Kidney (tissue), 14 donors: ENCODE data around the gene PTPN7. TPM values are rescaled to one million over a fixed set of nuclear protein-coding genes. Genes with fewer than 3 reads are reported as not detected.

ENCODE experiments used
- DNase-seq, 5 donors: peaks; one replicate each; pipeline ENCODE4 v3.0.0-alpha.2; 2013 to 2020
- FAIRE-seq: peaks from 2 replicates; lab custom pipeline; 2012; peaks lifted over from hg19 to GRCh38; lab: Jason Lieb, UNC
- H3K27ac ChIP-seq, 2 donors: one replicate each; pipeline ENCODE4 v1.7.0; 2013; ENCODE audit warnings: low read depth in 2 of 2, low read length in 2 of 2, inconsistent platforms in 1 of 2
- H3K27me3 ChIP-seq: one replicate; pipeline ENCODE4 v1.7.1; 2013; ENCODE audit warnings: low read length, inconsistent platforms; ENCODE audit not compliant: control insufficient read depth, insufficient read depth
- H3K36me3 ChIP-seq, 3 donors: one replicate each; pipeline versions ENCODE4 v1.7.0 to v1.7.1; 2013; ENCODE audit warnings: low read length in 3 of 3, control low read depth in 1 of 3, inconsistent platforms in 1 of 3; ENCODE audit not compliant: insufficient read depth in 3 of 3, control insufficient read depth in 2 of 3
- H3K4me1 ChIP-seq, 3 donors: one replicate each; pipeline versions ENCODE4 v1.7.0 to v1.7.1; 2013; ENCODE audit warnings: low read length in 3 of 3, inconsistent platforms in 1 of 3, low read depth in 1 of 3; ENCODE audit not compliant: control insufficient read depth in 2 of 3, insufficient read depth in 2 of 3
- H3K4me3 ChIP-seq, 3 donors: one replicate each; pipeline versions ENCODE4 v1.7.0 to v1.8.1; 2013; ENCODE audit warnings: low read length in 3 of 3, control low read depth in 1 of 3, inconsistent platforms in 1 of 3
- H3K9ac ChIP-seq, 3 donors: one replicate each; pipeline versions ENCODE4 v1.7.0 to v1.7.1; 2013; ENCODE audit warnings: low read length in 3 of 3, control low read depth in 1 of 3, inconsistent platforms in 1 of 3
- H3K9me3 ChIP-seq, 3 donors: one replicate each; pipeline versions ENCODE4 v1.7.0 to v1.7.1; 2013; ENCODE audit warnings: low read length in 3 of 3, control low read depth in 1 of 3, inconsistent platforms in 1 of 3; ENCODE audit not compliant: control insufficient read depth in 2 of 3, insufficient read depth in 1 of 3
- intact Hi-C: fragments of 100-400 bp; cut with DNase I; formaldehyde crosslinking; loops from one replicate; pipeline ENCODE4 v1.11.1; 2022
- polyA plus RNA-seq: library from polyadenylated mRNA; stranded (reverse); fragments of 350-450 nt; fragmentation: Illumina TruSeq; extraction: RNeasy Lipid Tissue Mini Kit (QIAGEN cat#74804); gene quantifications from one replicate; pipeline ENCODE4 v1.2.3, GENCODE V29; 2014; ENCODE audit warnings: low read depth, low replicate concordance; ENCODE audit not compliant: insufficient read depth
- total RNA-seq: library from RNA; stranded (reverse); fragmentation: NEBNext Ultra II Directional; extraction: Animal tissue kit (Norgen Biotek cat#: 25700); gene quantifications from one replicate; pipeline ENCODE4 v1.2.1, GENCODE V29; 2021
- TF ChIP-seq, protein P1 (sequence below): IDR thresholded peaks from 3 replicates; pipeline ENCODE4 v1.5.1; 2012; ENCODE audit warnings: mild to moderate bottlenecking, moderate library complexity, borderline replicate concordance; ENCODE audit not compliant: insufficient read depth; ENCODE audit errors: extremely low read depth
- donor health status: control.
- donor health status: control.
- donor health status: control.
- donor health status: control.
- donor health status: control.
- donor health status: DM: yes; HTN: yes; CAD: no.
- donor health status: Normal renal cell carcinoma (clear cell type).

Gene PTPN7
- total and polyA plus RNA-seq, 2 donors from 2014 or later = 3.5 to 5.5 TPM

DNA sequence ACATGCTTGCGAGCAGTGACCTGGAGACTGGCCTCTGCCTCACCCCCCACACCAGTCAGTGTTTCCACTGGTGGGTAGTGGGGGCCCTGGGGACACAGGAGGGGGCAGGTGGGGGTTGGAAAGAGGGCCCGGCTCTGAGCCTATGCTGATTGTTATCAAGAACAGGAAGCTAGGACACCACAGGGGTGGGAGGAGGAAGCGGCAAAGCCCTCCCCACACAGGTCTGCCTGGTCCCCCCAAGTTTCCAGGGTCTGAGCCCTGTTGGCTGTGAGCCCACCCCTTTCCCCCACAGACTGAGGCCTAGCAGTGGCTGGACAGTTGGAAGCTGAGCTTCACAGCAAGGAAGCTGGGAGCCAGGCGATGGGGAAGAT lies 1.6 kb upstream of the PTPN7 start:
- TF ChIP-seq, protein P1, sequence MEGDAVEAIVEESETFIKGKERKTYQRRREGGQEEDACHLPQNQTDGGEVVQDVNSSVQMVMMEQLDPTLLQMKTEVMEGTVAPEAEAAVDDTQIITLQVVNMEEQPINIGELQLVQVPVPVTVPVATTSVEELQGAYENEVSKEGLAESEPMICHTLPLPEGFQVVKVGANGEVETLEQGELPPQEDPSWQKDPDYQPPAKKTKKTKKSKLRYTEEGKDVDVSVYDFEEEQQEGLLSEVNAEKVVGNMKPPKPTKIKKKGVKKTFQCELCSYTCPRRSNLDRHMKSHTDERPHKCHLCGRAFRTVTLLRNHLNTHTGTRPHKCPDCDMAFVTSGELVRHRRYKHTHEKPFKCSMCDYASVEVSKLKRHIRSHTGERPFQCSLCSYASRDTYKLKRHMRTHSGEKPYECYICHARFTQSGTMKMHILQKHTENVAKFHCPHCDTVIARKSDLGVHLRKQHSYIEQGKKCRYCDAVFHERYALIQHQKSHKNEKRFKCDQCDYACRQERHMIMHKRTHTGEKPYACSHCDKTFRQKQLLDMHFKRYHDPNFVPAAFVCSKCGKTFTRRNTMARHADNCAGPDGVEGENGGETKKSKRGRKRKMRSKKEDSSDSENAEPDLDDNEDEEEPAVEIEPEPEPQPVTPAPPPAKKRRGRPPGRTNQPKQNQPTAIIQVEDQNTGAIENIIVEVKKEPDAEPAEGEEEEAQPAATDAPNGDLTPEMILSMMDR = no peak

GRCh38 chr1:202161151-202162046 lies 997 bp upstream of the PTPN7 start:
- peaks cover 0 to 17% (median 3%) of the 10 kb centered on the region in 3 donors for H3K4me1 ChIP-seq
- H3K27ac ChIP-seq = no peak overlapping the region
- TF ChIP-seq, protein P1 = no peak
- H3K4me3 ChIP-seq = no peak overlapping the region
- intact Hi-C loops = no loop called here
- H3K27me3 ChIP-seq = no peaks in the 10 kb centered on the region
- H3K9me3 ChIP-seq = no peaks in the 10 kb centered on the region
- peak in 1 of 5 donors; percentile 53 for DNase-seq
- FAIRE-seq = no peak
- no peak overlapping the region for H3K9ac ChIP-seq
- no peaks in the 10 kb centered on the region for H3K36me3 ChIP-seq

More for the DNA sequence above, 1.6 kb upstream of the PTPN7 start:
- intact Hi-C loops = no loop called here
- H3K36me3 ChIP-seq = no peaks in the 10 kb centered on the region
- H3K27me3 ChIP-seq = no peaks in the 10 kb centered on the region
- peak in 1 of 5 donors; percentile 64 for DNase-seq
- H3K4me1 ChIP-seq = peaks cover 0 to 17% (median 3%) of the 10 kb centered on the region in 3 donors
- H3K9ac ChIP-seq = no peak overlapping the region
- H3K27ac ChIP-seq = no peak overlapping the region
- H3K4me3 ChIP-seq = no peak overlapping the region
- no peak for FAIRE-seq
- no peaks in the 10 kb centered on the region for H3K9me3 ChIP-seq

DNA sequence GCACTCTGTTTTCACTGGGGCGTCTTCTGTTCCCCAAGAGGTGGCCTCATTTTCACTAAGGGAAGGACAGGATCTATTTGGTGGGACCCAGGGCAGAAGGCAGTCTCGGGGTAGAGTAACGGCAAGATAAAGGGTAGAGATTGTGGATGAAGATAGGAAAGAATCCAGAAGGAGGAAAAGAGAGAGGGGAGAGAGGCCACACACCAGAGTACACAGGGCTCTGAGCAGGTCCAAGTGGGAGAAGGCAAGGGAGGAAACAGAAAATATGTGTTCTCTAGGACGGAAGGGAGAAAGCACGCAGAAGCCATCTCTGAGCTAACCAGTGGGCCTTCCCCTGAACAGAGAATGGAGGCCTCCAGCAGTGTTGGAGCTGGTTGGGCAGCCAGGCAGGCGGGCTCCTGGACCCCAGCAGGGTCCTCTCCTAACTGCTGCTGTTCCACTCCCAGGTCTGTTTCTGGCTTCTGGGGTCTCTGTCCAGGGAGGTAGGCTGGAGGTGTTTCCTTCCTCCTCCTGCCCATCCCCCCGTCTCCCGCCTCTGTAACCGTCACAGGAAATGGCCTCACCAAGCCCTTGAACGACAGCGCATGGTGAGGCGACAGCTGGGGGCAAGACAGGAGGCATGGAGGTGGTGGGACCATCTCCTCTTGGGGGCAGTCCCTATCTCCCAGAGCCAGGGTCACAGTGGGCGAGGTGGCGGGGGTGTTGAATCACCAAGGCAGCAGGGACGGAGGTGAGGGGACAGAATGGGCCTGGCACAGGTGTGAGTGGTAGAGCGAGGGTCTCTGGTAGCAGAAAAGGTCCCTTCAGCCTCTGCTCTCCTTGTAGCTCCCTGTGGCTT lies 649 bp downstream of the PTPN7 start:
- Histone ChIP-seq H3K9ac (no peak overlapping the region), H3K27me3 (no peaks in the 10 kb centered on the region), H3K36me3 (no peaks in the 10 kb centered on the region), H3K9me3 (no peaks in the 10 kb centered on the region), H3K27ac (peak overlapping the region in 1 of 2 donors; percentile 23), H3K4me1 (peaks cover 0 to 23% (median 3%) of the 10 kb centered on the region in 3 donors), H3K4me3 (no peak overlapping the region)
- FAIRE-seq = no peak
- intact Hi-C loops = no loop called here
- peak in 1 of 5 donors; percentile 50 for DNase-seq
- TF ChIP-seq, protein P1 = no peak
